Neural cell (in vitro differentiated cells): ENCODE measurements around the gene PRDM15. TPM values are rescaled to one million over a fixed set of nuclear protein-coding genes. Genes with fewer than 3 reads are reported as not detected.

Experiments used
- H2AFZ ChIP-seq: fragments of 200-600, 300-800 bp; sonication (generic), shearing (Covaris generic); 2 replicates; pipeline ENCODE4 v1.6.0; 2014; ENCODE audit warnings: low read depth, mild to moderate bottlenecking, antibody characterized with exemption, low read length, moderate library complexity
- H3F3A ChIP-seq: fragments of 200-600 bp; shearing (Covaris generic); 2 replicates; pipeline ENCODE4 v1.6.1; 2016; ENCODE audit warnings: mild to moderate bottlenecking, moderate library complexity, mixed read lengths, antibody characterized with exemption, low read length; ENCODE audit not compliant: insufficient read depth, poor library complexity, severe bottlenecking
- H3K27ac ChIP-seq: fragments of 200-600, 300-800 bp; sonication (generic), shearing (Covaris generic); 2 replicates; pipeline ENCODE4 v1.5.1; 2014; ENCODE audit warnings: mild to moderate bottlenecking, low read length, moderate library complexity
- H3K27me3 ChIP-seq: fragments of 300-800, 200-600 bp; sonication (generic), shearing (Covaris generic); 2 replicates; pipeline ENCODE4 v1.6.0; 2014; ENCODE audit warnings: mild to moderate bottlenecking, low read depth, low read length, moderate library complexity; ENCODE audit not compliant: insufficient read depth
- H3K36me3 ChIP-seq: fragments of 300-800, 200-600 bp; sonication (generic), shearing (Covaris generic); 2 replicates; pipeline ENCODE4 v1.5.1; 2014; ENCODE audit warnings: mild to moderate bottlenecking, antibody characterized with exemption, low read length, moderate library complexity; ENCODE audit not compliant: insufficient read depth
- H3K4me2 ChIP-seq: fragments of 300-800, 200-600 bp; sonication (generic), shearing (Covaris generic); 2 replicates; pipeline ENCODE4 v1.6.0; 2014; ENCODE audit warnings: mild to moderate bottlenecking, low read length
- H3K4me3 ChIP-seq: fragments of 300-800, 200-600 bp; sonication (generic), shearing (Covaris generic); 2 replicates; pipeline ENCODE4 v1.5.1; 2014; ENCODE audit warnings: mild to moderate bottlenecking, low read length, moderate library complexity
- H3K79me2 ChIP-seq: fragments of 200-600 bp; shearing (Covaris generic); replicated peaks from 2 replicates; pipeline ENCODE4 v1.6.0; 2014; ENCODE audit warnings: mild to moderate bottlenecking, low read length, moderate library complexity; ENCODE audit not compliant: insufficient read depth
- H3K9ac ChIP-seq: fragments of 300-800, 200-600 bp; sonication (generic), shearing (Covaris generic); 2 replicates; pipeline ENCODE4 v1.6.1; 2016; ENCODE audit warnings: mild to moderate bottlenecking, low read length, mixed read lengths
- H3K9me2 ChIP-seq: fragments of 200-600 bp; shearing (Covaris generic); 2 replicates; pipeline ENCODE4 v1.6.1; 2016; ENCODE audit warnings: mild to moderate bottlenecking, low read length, mixed read lengths; ENCODE audit not compliant: insufficient read depth
- H3K9me3 ChIP-seq: fragments of 200-600, 300-800 bp; sonication (generic), shearing (Covaris generic); 2 replicates; pipeline ENCODE4 v1.6.1; 2016; ENCODE audit warnings: mild to moderate bottlenecking, mixed run types, low read length, moderate library complexity, mixed read lengths
- H4K20me1 ChIP-seq: fragments of 200-600 bp; shearing (Covaris generic); 2 replicates; pipeline ENCODE4 v1.6.1; 2016; ENCODE audit warnings: mild to moderate bottlenecking, mixed run types; ENCODE audit not compliant: insufficient read depth
- EP300 ChIP-seq: fragments of 450-650 bp; conservative IDR thresholded peaks from 2 replicates; pipeline ENCODE4 v1.6.1; 2014; ENCODE audit warnings: antibody characterized with exemption, mild to moderate bottlenecking, moderate library complexity; ENCODE audit not compliant: poor library complexity, severe bottlenecking
- EZH2 ChIP-seq: fragments of 200-600, 300-800 bp; shearing (Covaris generic), sonication (generic); IDR thresholded peaks from 2 replicates; pipeline ENCODE4 v1.6.1; 2014; ENCODE audit warnings: antibody characterized with exemption, low read length, borderline replicate concordance, mild to moderate bottlenecking; ENCODE audit not compliant: insufficient read depth, poor library complexity, severe bottlenecking
- MXI1 ChIP-seq: fragments of 450-650 bp; conservative IDR thresholded peaks from 2 replicates; pipeline ENCODE4 v1.6.1; 2014; ENCODE audit warnings: antibody characterized with exemption, mild to moderate bottlenecking; ENCODE audit not compliant: poor library complexity, severe bottlenecking
- POLR2AphosphoS5 ChIP-seq: IDR thresholded peaks from 2 replicates; pipeline ENCODE4 v1.6.1; 2012
- RAD21 ChIP-seq: fragments of 450-650 bp; conservative IDR thresholded peaks from 2 replicates; pipeline ENCODE4 v1.6.1; 2014; ENCODE audit warnings: antibody characterized with exemption, mild to moderate bottlenecking, moderate library complexity
- SMC3 ChIP-seq: fragments of 450-650 bp; conservative IDR thresholded peaks from 2 replicates; pipeline ENCODE4 v1.6.1; 2014; ENCODE audit warnings: antibody characterized with exemption, mild to moderate bottlenecking, moderate library complexity; ENCODE audit not compliant: poor library complexity
- TAF1 ChIP-seq: IDR thresholded peaks from 2 replicates; pipeline ENCODE4 v1.6.1; 2012; ENCODE audit warnings: low read depth
- polyA plus RNA-seq: library from polyadenylated mRNA; depleted of rRNA; stranded (reverse); fragments of >200 nt; gene quantifications from 2 replicates; pipeline ENCODE4 v1.2.3, GENCODE V29; 2014
- TF ChIP-seq, protein P1 (sequence below): fragments of 450-650 bp; IDR thresholded peaks from 2 replicates; pipeline ENCODE4 v1.5.1; 2014; ENCODE audit warnings: antibody characterized with exemption, mild to moderate bottlenecking, moderate library complexity; ENCODE audit not compliant: poor library complexity, severe bottlenecking
- TF ChIP-seq, protein P2 (sequence below): IDR thresholded peaks from 2 replicates; pipeline ENCODE4 v1.6.1; 2012; ENCODE audit warnings: borderline replicate concordance

PRDM15 gene
- polyA plus RNA-seq, 1 donor from 2014 or later = 4.1 TPM

DNA sequence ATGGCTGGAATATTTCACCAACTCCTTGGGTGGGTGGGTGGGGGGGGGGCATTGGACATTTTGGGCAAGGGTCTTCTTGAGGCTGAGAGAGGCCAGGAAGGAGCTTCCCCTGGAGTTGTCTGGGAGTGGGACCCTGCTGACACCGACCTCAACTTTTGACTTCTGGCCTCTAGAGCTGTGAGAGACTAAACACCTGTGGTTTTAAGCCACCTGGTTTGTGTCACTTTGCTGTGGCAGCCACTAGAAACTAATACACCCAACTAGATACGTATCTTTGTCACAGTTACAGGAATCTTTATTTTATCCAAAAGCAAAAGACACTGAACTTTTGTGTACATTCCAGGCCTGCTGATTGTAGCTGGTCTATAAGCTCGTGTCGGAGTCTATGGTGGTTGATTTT is 102.4 kb downstream of the PRDM15 start:
- H3K27ac ChIP-seq = no peak overlapping the region
- no peak overlapping the region for H2AFZ ChIP-seq
- H3K9me2 ChIP-seq = no peaks in the 10 kb centered on the region
- H3K4me2 ChIP-seq = no peak overlapping the region
- H3K9me3 ChIP-seq = no peaks in the 10 kb centered on the region
- TF ChIP-seq, protein P1, sequence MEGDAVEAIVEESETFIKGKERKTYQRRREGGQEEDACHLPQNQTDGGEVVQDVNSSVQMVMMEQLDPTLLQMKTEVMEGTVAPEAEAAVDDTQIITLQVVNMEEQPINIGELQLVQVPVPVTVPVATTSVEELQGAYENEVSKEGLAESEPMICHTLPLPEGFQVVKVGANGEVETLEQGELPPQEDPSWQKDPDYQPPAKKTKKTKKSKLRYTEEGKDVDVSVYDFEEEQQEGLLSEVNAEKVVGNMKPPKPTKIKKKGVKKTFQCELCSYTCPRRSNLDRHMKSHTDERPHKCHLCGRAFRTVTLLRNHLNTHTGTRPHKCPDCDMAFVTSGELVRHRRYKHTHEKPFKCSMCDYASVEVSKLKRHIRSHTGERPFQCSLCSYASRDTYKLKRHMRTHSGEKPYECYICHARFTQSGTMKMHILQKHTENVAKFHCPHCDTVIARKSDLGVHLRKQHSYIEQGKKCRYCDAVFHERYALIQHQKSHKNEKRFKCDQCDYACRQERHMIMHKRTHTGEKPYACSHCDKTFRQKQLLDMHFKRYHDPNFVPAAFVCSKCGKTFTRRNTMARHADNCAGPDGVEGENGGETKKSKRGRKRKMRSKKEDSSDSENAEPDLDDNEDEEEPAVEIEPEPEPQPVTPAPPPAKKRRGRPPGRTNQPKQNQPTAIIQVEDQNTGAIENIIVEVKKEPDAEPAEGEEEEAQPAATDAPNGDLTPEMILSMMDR = no peak
- no peak for TF ChIP-seq POLR2AphosphoS5
- TF ChIP-seq EP300 = no peak
- no peak for TF ChIP-seq TAF1
- TF ChIP-seq EZH2 = no peak
- TF ChIP-seq SMC3 = no peak
- TF ChIP-seq MXI1 = no peak
- TF ChIP-seq, protein P2, sequence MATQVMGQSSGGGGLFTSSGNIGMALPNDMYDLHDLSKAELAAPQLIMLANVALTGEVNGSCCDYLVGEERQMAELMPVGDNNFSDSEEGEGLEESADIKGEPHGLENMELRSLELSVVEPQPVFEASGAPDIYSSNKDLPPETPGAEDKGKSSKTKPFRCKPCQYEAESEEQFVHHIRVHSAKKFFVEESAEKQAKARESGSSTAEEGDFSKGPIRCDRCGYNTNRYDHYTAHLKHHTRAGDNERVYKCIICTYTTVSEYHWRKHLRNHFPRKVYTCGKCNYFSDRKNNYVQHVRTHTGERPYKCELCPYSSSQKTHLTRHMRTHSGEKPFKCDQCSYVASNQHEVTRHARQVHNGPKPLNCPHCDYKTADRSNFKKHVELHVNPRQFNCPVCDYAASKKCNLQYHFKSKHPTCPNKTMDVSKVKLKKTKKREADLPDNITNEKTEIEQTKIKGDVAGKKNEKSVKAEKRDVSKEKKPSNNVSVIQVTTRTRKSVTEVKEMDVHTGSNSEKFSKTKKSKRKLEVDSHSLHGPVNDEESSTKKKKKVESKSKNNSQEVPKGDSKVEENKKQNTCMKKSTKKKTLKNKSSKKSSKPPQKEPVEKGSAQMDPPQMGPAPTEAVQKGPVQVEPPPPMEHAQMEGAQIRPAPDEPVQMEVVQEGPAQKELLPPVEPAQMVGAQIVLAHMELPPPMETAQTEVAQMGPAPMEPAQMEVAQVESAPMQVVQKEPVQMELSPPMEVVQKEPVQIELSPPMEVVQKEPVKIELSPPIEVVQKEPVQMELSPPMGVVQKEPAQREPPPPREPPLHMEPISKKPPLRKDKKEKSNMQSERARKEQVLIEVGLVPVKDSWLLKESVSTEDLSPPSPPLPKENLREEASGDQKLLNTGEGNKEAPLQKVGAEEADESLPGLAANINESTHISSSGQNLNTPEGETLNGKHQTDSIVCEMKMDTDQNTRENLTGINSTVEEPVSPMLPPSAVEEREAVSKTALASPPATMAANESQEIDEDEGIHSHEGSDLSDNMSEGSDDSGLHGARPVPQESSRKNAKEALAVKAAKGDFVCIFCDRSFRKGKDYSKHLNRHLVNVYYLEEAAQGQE = no peak
- TF ChIP-seq RAD21 = no peak
- peaks cover 8% of the 10 kb centered on the region for H3K27me3 ChIP-seq
- H3K9ac ChIP-seq = no peak overlapping the region
- H3K36me3 ChIP-seq = no peaks in the 10 kb centered on the region
- no peak overlapping the region for H3K4me3 ChIP-seq
- H3K79me2 ChIP-seq = no peaks in the 10 kb centered on the region
- H4K20me1 ChIP-seq = no peaks in the 10 kb centered on the region
- H3F3A ChIP-seq = no peaks in the 10 kb centered on the region

DNA sequence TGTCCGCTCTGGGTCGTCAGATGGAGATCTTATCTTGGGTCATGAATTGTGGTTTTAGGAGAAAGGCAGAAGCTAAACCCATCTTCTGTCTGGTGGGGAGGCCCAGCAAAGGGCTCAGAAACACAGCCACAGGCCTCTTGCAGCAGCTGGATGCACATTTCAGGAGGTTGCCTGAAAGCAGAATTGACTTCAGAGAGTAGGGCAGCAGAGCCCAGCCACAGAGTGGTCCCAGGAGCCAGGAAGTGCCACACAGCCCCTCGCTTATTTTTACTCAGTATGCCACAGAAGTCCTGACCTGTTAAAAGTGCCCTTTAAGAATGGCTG is 104.0 kb downstream of the PRDM15 start:
- Histone ChIP-seq H3K4me2 (no peak overlapping the region), H3K9ac (no peak overlapping the region), H3K79me2 (no peaks in the 10 kb centered on the region), H3K9me2 (no peaks in the 10 kb centered on the region), H4K20me1 (no peaks in the 10 kb centered on the region), H3K27ac (no peak overlapping the region), H2AFZ (no peak overlapping the region), H3K27me3 (peaks cover 22% of the 10 kb centered on the region), H3K36me3 (no peaks in the 10 kb centered on the region), H3K4me3 (no peak overlapping the region), H3K9me3 (no peaks in the 10 kb centered on the region), H3F3A (no peaks in the 10 kb centered on the region)
- no peak for TF ChIP-seq TAF1
- no peak for TF ChIP-seq EP300
- TF ChIP-seq, protein P1 = no peak
- no peak for TF ChIP-seq POLR2AphosphoS5
- TF ChIP-seq SMC3 = no peak
- no peak for TF ChIP-seq EZH2
- no peak for TF ChIP-seq RAD21
- TF ChIP-seq, protein P2 = no peak
- no peak for TF ChIP-seq MXI1
